HG02642 (cell line): ENCODE measurements around the gene DDX1.

Source experiments
- ATAC-seq: cut with Tn5 transposase; IDR thresholded peaks from one replicate; pipeline ENCODE4 v1.9.1; 2021; ENCODE audit warnings: mild to moderate bottlenecking; ENCODE audit not compliant: unreplicated experiment, poor library complexity

DDX1 gene

GRCh38 chr2:15656090-15656489 is 64.4 kb downstream of the DDX1 start:
- no peak for ATAC-seq

GRCh38 chr2:15657759-15658158 is 66.1 kb downstream of the DDX1 start:
- no peak for ATAC-seq

- no peak for ATAC-seq
Measured at GRCh38 chr2:15658911-15659310, 67.2 kb downstream of the DDX1 start.

- no peak for ATAC-seq
Measured at GRCh38 chr2:15660491-15661294, 69.0 kb downstream of the DDX1 start.

- no peak for ATAC-seq
Measured at GRCh38 chr2:15661295-15661569, 69.6 kb downstream of the DDX1 start.

- ATAC-seq = no peak
Measured at GRCh38 chr2:15662026-15662425, 70.4 kb downstream of the DDX1 start.

GRCh38 chr2:15662579-15662978 is 70.9 kb downstream of the DDX1 start:
- ATAC-seq = no peak

- ATAC-seq = no peak
Measured at GRCh38 chr2:15663802-15664201, 72.1 kb downstream of the DDX1 start.

GRCh38 chr2:15664273-15665066 is 72.8 kb downstream of the DDX1 start:
- ATAC-seq = no peak

- no peak for ATAC-seq
Measured at GRCh38 chr2:15665067-15665942, 73.6 kb downstream of the DDX1 start.

GRCh38 chr2:15665943-15666460 is 74.3 kb downstream of the DDX1 start:
- ATAC-seq = no peak

- ATAC-seq = no peak
Measured at GRCh38 chr2:15666861-15667808, 75.5 kb downstream of the DDX1 start.

- ATAC-seq = no peak
Measured at GRCh38 chr2:15667809-15668556, 76.3 kb downstream of the DDX1 start.

GRCh38 chr2:15668611-15669305 is 77.1 kb downstream of the DDX1 start:
- ATAC-seq = no peak

- no peak for ATAC-seq
Measured at GRCh38 chr2:15669375-15669910, 77.8 kb downstream of the DDX1 start.

- ATAC-seq = no peak
Measured at GRCh38 chr2:15670469-15670868, 78.8 kb downstream of the DDX1 start.

GRCh38 chr2:15670981-15671380 is 79.3 kb downstream of the DDX1 start:
- no peak for ATAC-seq

- no peak for ATAC-seq
Measured at GRCh38 chr2:15671409-15671808, 79.7 kb downstream of the DDX1 start.
